SH-SY5Y (cell line): ENCODE measurements around the gene SMARCAD1.

Experiments used
- GATA2 ChIP-seq: IDR thresholded peaks from 2 replicates; pipeline ENCODE4 v1.6.1; 2011; ENCODE audit warnings: mild to moderate bottlenecking, low read depth, low read length
- GATA3 ChIP-seq: IDR thresholded peaks from 2 replicates; pipeline ENCODE4 v1.6.1; 2011; ENCODE audit warnings: low read depth, mild to moderate bottlenecking, low read length, moderate library complexity

DNA sequence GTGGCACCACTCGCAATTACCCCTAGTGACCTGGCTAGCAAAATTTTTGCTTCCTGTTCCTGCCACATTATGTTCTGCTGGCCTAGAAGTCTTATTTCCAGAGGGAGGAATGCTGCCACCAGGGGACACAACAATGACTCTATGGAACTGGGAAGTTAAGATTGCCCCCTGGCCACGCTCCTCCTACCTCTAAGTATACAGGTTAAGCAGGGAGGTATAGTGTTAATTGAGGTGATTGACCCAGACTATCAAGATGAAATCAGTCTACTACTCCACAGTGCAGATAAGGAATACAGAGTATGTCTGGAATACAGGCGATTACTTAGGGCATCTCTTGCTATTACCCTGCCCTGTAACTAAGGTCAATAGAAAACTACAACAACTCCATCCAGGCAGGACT, 48.8 kb upstream of the SMARCAD1 start:
- TF ChIP-seq GATA3 (no peak), GATA2 (no peak)
